Body of pancreas (tissue), 4 donors: Measurements from ENCODE around the gene CDKAL1.

Experiments used
- POLR2A ChIP-seq, 3 donors: fragments of 450-650 bp; IDR thresholded peaks; one replicate each; pipeline ENCODE4 v1.6.1; 2016; ENCODE audit warnings: antibody characterized with exemption in 3 of 3, mild to moderate bottlenecking in 2 of 3
- TF ChIP-seq, protein P1 (sequence below), 7 experiments: fragments of 450-650 bp in 4 of 7; fragments of 200-600 bp in 3 of 7; sonication (generic) in 3 of 7; IDR thresholded peaks; one replicate each; pipeline ENCODE4 v1.5.1; 2016 to 2019; ENCODE audit warnings: antibody characterized with exemption in 7 of 7

DNA sequence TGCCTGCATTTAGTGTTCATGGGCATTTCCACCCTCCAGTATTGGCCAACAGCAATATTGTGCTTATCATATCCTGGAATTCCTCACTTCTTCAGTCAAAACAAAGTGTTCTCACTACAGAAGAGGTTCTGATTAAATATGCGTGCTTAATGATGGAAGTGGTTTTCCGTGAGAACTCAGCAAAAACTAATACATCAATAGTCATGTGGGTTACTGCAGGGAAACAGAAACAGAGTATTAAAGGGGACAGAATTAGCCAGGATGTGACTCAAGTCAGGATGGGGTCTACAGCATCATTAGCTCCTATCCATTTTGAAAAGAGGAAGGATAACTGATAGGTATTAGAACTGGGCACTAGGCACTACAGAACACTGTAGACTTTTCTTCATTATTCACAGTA, 384.6 kb downstream of the CDKAL1 start:
- TF ChIP-seq, protein P1, sequence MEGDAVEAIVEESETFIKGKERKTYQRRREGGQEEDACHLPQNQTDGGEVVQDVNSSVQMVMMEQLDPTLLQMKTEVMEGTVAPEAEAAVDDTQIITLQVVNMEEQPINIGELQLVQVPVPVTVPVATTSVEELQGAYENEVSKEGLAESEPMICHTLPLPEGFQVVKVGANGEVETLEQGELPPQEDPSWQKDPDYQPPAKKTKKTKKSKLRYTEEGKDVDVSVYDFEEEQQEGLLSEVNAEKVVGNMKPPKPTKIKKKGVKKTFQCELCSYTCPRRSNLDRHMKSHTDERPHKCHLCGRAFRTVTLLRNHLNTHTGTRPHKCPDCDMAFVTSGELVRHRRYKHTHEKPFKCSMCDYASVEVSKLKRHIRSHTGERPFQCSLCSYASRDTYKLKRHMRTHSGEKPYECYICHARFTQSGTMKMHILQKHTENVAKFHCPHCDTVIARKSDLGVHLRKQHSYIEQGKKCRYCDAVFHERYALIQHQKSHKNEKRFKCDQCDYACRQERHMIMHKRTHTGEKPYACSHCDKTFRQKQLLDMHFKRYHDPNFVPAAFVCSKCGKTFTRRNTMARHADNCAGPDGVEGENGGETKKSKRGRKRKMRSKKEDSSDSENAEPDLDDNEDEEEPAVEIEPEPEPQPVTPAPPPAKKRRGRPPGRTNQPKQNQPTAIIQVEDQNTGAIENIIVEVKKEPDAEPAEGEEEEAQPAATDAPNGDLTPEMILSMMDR (IDR thresholded peaks at IDR 0.05), result no peak
- no peak for TF ChIP-seq POLR2A (IDR thresholded peaks at IDR 0.05)
